HG02623 (cell line): ENCODE measurements around the gene RUSF1.

Source experiments
- ATAC-seq: cut with Tn5 transposase; IDR thresholded peaks from one replicate; pipeline ENCODE4 v1.9.1; 2021; ENCODE audit warnings: moderate library complexity; ENCODE audit not compliant: unreplicated experiment

RUSF1 gene

GRCh38 chr16:31471241-31471874, 36.8 kb downstream of the RUSF1 start:
- ATAC-seq, result no peak

- ATAC-seq, result no peak
These were observed 37.6 kb downstream of the RUSF1 start for GRCh38 chr16:31470615-31471014.

- ATAC-seq, result no peak
These were observed 40.3 kb downstream of the RUSF1 start for GRCh38 chr16:31467858-31468257.

GRCh38 chr16:31467151-31467773, 40.9 kb downstream of the RUSF1 start:
- ATAC-seq, result no peak

DNA sequence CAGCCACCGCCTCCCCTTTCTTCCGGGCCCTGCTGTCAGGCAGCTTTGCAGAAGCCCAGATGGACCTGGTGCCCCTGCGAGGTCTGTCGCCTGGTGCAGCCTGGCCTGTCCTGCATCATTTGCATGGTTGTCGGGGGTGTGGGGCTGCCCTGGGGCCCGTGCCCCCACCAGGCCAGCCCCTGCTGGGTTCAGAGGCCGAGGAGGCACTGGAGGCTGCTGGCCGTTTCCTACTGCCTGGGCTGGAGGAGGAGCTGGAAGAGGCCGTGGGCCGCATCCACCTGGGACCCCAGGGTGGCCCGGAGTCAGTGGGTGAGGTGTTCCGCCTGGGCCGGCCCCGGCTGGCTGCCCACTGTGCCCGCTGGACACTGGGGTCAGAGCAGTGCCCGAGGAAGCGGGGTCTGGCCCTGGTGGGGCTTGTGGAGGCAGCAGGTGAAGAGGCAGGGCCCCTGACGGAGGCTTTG, 41.8 kb downstream of the RUSF1 start:
- no peak for ATAC-seq

GRCh38 chr16:31465788-31466370, 42.3 kb downstream of the RUSF1 start:
- ATAC-seq, result no peak

GRCh38 chr16:31464781-31465260, 43.4 kb downstream of the RUSF1 start:
- no peak for ATAC-seq

DNA sequence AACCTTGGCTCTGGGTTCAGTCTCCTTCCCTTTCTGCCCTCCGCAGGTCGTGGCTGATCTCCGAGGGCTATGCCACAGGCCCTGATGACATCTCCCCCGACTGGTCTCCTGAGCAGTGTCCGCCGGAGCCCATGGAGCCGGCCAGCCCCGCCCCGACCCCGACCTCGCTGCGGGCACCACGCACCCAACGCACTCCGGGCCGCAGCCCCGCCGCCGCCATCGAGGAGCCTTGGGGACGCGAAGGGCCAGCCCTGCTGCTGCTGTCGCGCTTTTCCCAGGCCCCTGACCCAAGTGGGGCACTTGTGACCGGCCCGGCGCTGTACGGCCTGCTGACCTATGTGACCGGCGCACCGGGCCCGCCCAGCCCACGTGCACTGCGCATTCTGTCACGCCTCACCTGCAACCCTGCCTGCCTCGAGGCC, 43.8 kb downstream of the RUSF1 start:
- no peak for ATAC-seq

GRCh38 chr16:31461921-31462804, 46.0 kb downstream of the RUSF1 start:
- no peak for ATAC-seq

- ATAC-seq, result no peak
These were observed 46.8 kb downstream of the RUSF1 start for GRCh38 chr16:31461201-31461920.

DNA sequence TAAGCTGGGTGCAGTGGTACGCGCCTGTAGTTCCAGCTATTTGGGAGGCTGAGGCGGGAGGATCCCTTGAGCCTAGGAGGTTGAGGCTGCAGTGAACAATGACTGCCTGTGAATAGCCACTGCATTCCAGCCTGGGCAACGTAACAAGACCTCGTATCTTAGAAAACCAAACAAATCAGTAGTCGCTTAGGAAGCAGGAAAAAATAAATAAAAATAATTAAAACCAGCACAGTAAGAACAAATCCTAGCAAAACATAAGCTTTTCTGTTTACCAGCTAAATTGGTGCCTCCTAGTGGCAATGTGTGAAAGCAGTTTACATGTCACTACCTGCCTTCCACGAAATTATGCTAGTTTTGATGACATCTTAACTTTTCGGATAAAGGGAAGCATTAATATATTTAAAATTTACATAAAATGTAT, 47.6 kb downstream of the RUSF1 start:
- ATAC-seq, result no peak

- peak; percentile 65 for ATAC-seq
These were observed 48.3 kb downstream of the RUSF1 start for GRCh38 chr16:31459687-31460581.

- peak; percentile 68 for ATAC-seq
These were observed 49.1 kb downstream of the RUSF1 start, which contains the start of gene ARMC5 for GRCh38 chr16:31458844-31459686. Gene ARMC5, plus strand, starts transcription at chr16:31459501. Its CDS starts 24 bp downstream, at chr16:31459525.

DNA sequence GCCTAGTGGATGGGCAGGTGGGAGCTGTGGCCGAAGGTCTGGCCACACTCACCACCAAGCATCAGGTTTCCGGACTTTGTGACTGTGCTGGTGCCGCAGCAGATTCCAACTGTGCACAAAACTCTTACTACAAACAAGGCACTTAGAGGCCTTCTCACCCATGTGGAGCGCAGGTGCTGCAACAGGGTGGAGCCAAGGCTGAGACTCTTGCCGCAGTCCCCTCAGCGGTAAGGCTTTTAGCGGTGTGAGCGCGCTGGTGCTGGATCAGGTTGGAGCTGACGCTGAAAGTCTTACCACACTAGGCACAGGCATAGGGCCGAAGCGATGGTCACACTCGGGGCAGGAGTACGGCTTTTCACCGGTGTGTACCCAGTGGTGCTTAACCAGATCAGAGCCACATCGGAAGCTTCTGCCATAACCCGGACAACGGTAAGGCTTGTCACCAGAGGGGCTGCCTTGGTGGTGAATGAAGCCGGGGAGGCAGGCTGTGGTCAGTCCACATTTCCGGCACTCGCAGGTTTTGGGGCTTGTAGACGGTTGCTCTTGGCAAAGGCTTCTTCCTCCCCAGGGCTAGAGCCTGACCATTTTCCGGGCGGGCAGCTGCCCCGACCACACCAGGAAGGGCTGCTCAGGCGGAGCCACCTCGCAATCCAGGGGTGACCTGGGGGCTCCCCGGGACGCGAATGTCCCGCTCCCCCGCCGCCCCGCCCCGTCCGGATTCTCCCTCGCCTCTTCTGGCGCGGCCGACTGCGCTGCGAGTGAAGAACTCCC, 49.9 kb downstream of the RUSF1 start:
- no peak for ATAC-seq

GRCh38 chr16:31456988-31457360, 51.2 kb downstream of the RUSF1 start:
- no peak for ATAC-seq

GRCh38 chr16:31455601-31456314, 52.4 kb downstream of the RUSF1 start:
- ATAC-seq, result no peak
